ENCODE measurements around the gene FLT3LG.

DNA sequence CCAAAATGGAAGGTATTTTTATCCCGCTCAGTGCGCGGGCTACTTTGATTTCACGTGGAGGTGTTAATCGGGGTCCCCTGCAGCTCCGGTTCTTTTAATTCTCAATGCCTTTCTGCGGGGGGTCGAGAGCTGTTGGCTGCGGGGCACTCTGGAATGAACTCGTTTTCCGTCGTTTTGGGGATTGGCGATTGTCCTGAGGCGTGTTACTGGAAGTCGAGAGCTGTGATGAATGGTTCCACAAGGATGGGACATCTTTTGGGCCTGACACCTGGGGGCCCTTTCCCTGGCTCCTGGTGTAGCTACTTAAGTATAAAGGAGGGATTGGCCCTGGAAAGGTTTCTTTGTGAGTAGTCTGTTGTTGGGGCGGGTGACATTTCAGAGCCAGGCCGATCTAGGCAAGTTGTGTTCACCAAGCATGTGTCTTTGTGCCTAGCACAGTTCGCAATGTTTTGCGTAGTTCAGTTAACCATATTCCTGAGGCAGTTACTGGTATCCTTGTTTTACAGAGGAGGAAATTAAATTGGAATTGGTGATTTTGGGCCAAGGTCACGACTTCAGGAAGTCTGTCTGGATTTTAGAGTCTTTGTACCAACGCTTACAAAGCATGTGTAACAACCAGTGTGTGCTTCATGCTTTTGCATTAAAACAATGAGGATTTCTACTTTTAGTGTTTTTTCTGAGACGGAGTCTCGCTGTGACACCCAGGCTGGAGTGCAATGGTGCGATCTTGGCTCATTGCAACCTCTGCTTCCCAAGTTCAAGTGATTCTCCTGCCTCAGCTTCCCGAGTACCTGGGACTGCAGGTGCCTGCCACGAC lies 14.2 kb downstream of the FLT3LG start:
- TF ChIP-seq ZNF274 (IDR thresholded peaks at IDR 0.05; ENCODE audit: low read depth, low read length) (no peak), SUZ12 (IDR thresholded peaks at IDR 0.05; ENCODE audit: extremely low read depth, insufficient read depth, insufficient read length) (no peak), YY1 (IDR thresholded peaks at IDR 0.05; ENCODE audit: insufficient read depth, insufficient read length) (no peak)
